A549 (cell line): Measurements from ENCODE around the gene GAREM1. TPM values are rescaled to one million over a fixed set of nuclear protein-coding genes. Genes with fewer than 3 reads are reported as not detected.

Source experiments
- ATAC-seq, 2 experiments: fragments of 200-7000 bp in 1 of 2; fragments of >200 bp in 1 of 2; cut with Nextera tagmentation in 1 of 2; cut with Tn5 transposase in 1 of 2; 3 replicates each; pipeline versions ENCODE4 v1.8.0 to v1.9.1; 2018 to 2020; ENCODE audit warnings: mild to moderate bottlenecking in 1 of 2, moderate library complexity in 1 of 2
- CTCF ChIA-PET: fragments of 300-600 bp; sonication (Branson Sonifier 250); formaldehyde crosslinking; extraction: SDS; loops from one replicate; lab custom pipeline; 2021; ENCODE audit warnings: antibody characterized with exemption, inconsistent platforms; lab: Yijun Ruan, JAX
- POLR2A ChIA-PET: fragments of 350-600 bp; formaldehyde crosslinking; extraction: SDS; loops from one replicate; lab custom pipeline; 2021; ENCODE audit warnings: antibody characterized with exemption, inconsistent platforms; lab: Yijun Ruan, JAX
- DNase-seq, 2 experiments: peaks; one replicate each; pipeline versions ENCODE4 v3.0.0 to v3.0.0-alpha.2; 2011 to 2016; ENCODE audit warnings: low read depth in 1 of 2, low spot score in 1 of 2
- FAIRE-seq: peaks from 2 replicates; lab custom pipeline; 2011; peaks lifted over from hg19 to GRCh38; lab: Jason Lieb, UNC
- H3K27ac ChIP-seq, 2 experiments: fragments of >200 bp; sonication (Bioruptor Twin); formaldehyde crosslinking; 3 replicates each; pipeline ENCODE4 v1.5.1; 2016 to 2017
- H3K4me1 ChIP-seq: fragments of >200 bp; sonication (Bioruptor Twin); formaldehyde crosslinking; 3 replicates; pipeline ENCODE4 v1.6.1; 2016
- H3K4me2 ChIP-seq: fragments of >200 bp; sonication (Bioruptor Twin); formaldehyde crosslinking; 3 replicates; pipeline ENCODE4 v1.6.1; 2016
- H3K4me3 ChIP-seq: fragments of >200 bp; sonication (Bioruptor Twin); formaldehyde crosslinking; 3 replicates; pipeline ENCODE4 v1.5.1; 2016
- H3K9me3 ChIP-seq: fragments of >200 bp; sonication (Bioruptor Twin); formaldehyde crosslinking; 3 replicates; pipeline ENCODE4 v1.6.1; 2016
- CBX8 ChIP-seq: fragments of 200-600 bp; sonication (generic); IDR thresholded peaks from 2 replicates; pipeline ENCODE4 v1.6.1; 2016
- CHD2 ChIP-seq: fragments of 150-350 bp; IDR thresholded peaks from 2 replicates; pipeline ENCODE4 v1.6.1; 2014; ENCODE audit warnings: low read length; ENCODE audit not compliant: partially characterized antibody
- CTCF ChIP-seq: fragments of >200 bp; sonication (Bioruptor Twin); formaldehyde crosslinking; IDR thresholded peaks from 3 replicates; pipeline ENCODE4 v1.5.1; 2016
- EHF ChIP-seq: fragments of 250-450 bp; sonication (Bioruptor Pico); IDR thresholded peaks from 2 replicates; pipeline ENCODE4 v1.5.0; 2020; ENCODE audit warnings: mild to moderate bottlenecking
- EHMT2 ChIP-seq: fragments of 200-600 bp; sonication (generic); IDR thresholded peaks from 2 replicates; pipeline ENCODE4 v1.6.1; 2016; ENCODE audit warnings: antibody characterized with exemption, low read depth, mild to moderate bottlenecking, moderate library complexity
- FOXS1 ChIP-seq: fragments of 250-450 bp; sonication (Bioruptor Pico); IDR thresholded peaks from 2 replicates; pipeline ENCODE4 v1.5.0; 2020; ENCODE audit warnings: mild to moderate bottlenecking, moderate library complexity
- GATA3 ChIP-seq: IDR thresholded peaks from 2 replicates; pipeline ENCODE4 v1.6.1; 2012; ENCODE audit warnings: borderline replicate concordance
- HES2 ChIP-seq: fragments of >200 bp; sonication (Bioruptor Twin); formaldehyde crosslinking; IDR thresholded peaks from 2 replicates; pipeline ENCODE4 v1.6.1; 2016
- MAX ChIP-seq: IDR thresholded peaks from 2 replicates; pipeline ENCODE4 v1.6.1; 2012
- MYC ChIP-seq: IDR thresholded peaks from 2 replicates; pipeline ENCODE4 v1.6.1; 2012; ENCODE audit warnings: mild to moderate bottlenecking, inconsistent platforms, low read length, improper control_type of control experiment, borderline replicate concordance
- NFE2L2 ChIP-seq: fragments of 150-350 bp; conservative IDR thresholded peaks from 2 replicates; pipeline ENCODE4 v1.6.1; 2014; ENCODE audit warnings: low read length
- NPAS2 ChIP-seq: fragments of 250-450 bp; sonication (Bioruptor Pico); IDR thresholded peaks from 2 replicates; pipeline ENCODE4 v1.8.0; 2022; ENCODE audit warnings: mild to moderate bottlenecking, moderate library complexity, borderline replicate concordance
- PBX3 ChIP-seq: IDR thresholded peaks from 2 replicates; pipeline ENCODE4 v1.6.1; 2012
- PHF8 ChIP-seq: fragments of 200-600 bp; sonication (generic); IDR thresholded peaks from 2 replicates; pipeline ENCODE4 v1.6.1; 2016; ENCODE audit warnings: low read depth, mild to moderate bottlenecking, antibody characterized with exemption, moderate library complexity, borderline replicate concordance
- POLR2AphosphoS2 ChIP-seq: conservative IDR thresholded peaks from 2 replicates; pipeline ENCODE4 v1.6.1; 2012; ENCODE audit warnings: low read length, improper control_type of control experiment, inconsistent platforms
- RAD21 ChIP-seq, 2 experiments: fragments of >200 bp in 1 of 2; sonication (Bioruptor Twin) in 1 of 2; formaldehyde crosslinking in 1 of 2; IDR thresholded peaks in 1 of 2; conservative IDR thresholded peaks in 1 of 2; 2 replicates in 1 of 2; 3 replicates in 1 of 2; pipeline ENCODE4 v1.6.1; 2012 to 2018; ENCODE audit warnings: inconsistent platforms in 1 of 2
- RARB ChIP-seq: fragments of 250-450 bp; sonication (Bioruptor Pico); IDR thresholded peaks from 2 replicates; pipeline ENCODE4 v1.8.0; 2021; ENCODE audit warnings: mild to moderate bottlenecking, moderate library complexity
- TFCP2L1 ChIP-seq: fragments of 250-450 bp; sonication (Bioruptor Pico); IDR thresholded peaks from 2 replicates; pipeline ENCODE4 v1.5.0; 2021; ENCODE audit warnings: mild to moderate bottlenecking
- USF2 ChIP-seq: fragments of 450-650 bp; IDR thresholded peaks from 2 replicates; pipeline ENCODE4 v1.6.1; 2014; ENCODE audit warnings: antibody characterized with exemption
- ZC3H11A ChIP-seq: fragments of 450-650 bp; IDR thresholded peaks from 2 replicates; pipeline ENCODE4 v1.6.1; 2014; ENCODE audit warnings: antibody characterized with exemption, mild to moderate bottlenecking
- ZFP36 ChIP-seq: fragments of 450-650 bp; IDR thresholded peaks from 2 replicates; pipeline ENCODE4 v1.6.1; 2014; ENCODE audit warnings: borderline replicate concordance; ENCODE audit not compliant: partially characterized antibody
- WGBS: methylation state at CpG from one replicate; pipeline ENCODE4 v1.1.6; 2017; ENCODE audit errors: missing lambda C conversion rate; 5-methylcytosine and 5-hydroxymethylcytosine counted together
- polyA plus RNA-seq, 4 experiments: library from polyadenylated mRNA; depleted of rRNA in 3 of 4; stranded (reverse); fragments of >200 nt; fragmentation: RNase III in 1 of 4; extraction: RNeasy Plus Mini Kit Qiagen cat#74134 plus additional on column Dnase treatment in 1 of 4; gene quantifications; 2 replicates in 3 of 4; 3 replicates in 1 of 4; pipeline ENCODE4 v1.2.3, GENCODE V29; 2011 to 2017

GAREM1 gene
- polyA plus RNA-seq, 2 of the 4 experiments (the other 2 are of a cell fraction): 1.3 to 5.0 TPM

- no peak for TF ChIP-seq RAD21 (conservative IDR thresholded peaks at IDR 0.05 in 1 of 2, IDR thresholded peaks at IDR 0.05 in 1 of 2)
- TF ChIP-seq GATA3: no peak
- TF ChIP-seq HES2: no peak
- TF ChIP-seq MYC: no peak
- no peak for TF ChIP-seq CHD2
- TF ChIP-seq EHMT2: no peak
- no peak for TF ChIP-seq NPAS2 (CRISPR knock-in tag)
- TF ChIP-seq CBX8: no peak
- TF ChIP-seq FOXS1 (CRISPR knock-in tag): no peak
- no peak for TF ChIP-seq PHF8
- ATAC-seq (no peak), DNase-seq (no peak), FAIRE-seq (no peak)
- WGBS: 64% methylated on average over 3 of the region's 3 CpGs
- peak overlapping the region; percentile 62; the same call in 2 of the 3 replicates for H3K4me2 ChIP-seq
- H3K27ac ChIP-seq: no peak overlapping the region; a peak in 2 of 6 replicates
- CTCF ChIA-PET: interaction anchor here (1.2 to 1.3 kb wide), 2 partner anchors 12 to 97 kb away, joined by 3 to 4 read pairs; partner anchors contain the start of gene GAREM1
- peaks cover 43% of the 10 kb centered on the region for H3K4me1 ChIP-seq
- no peaks in the 10 kb centered on the region for H3K9me3 ChIP-seq
- POLR2A ChIA-PET: no interaction called here
- H3K4me3 ChIP-seq: no peak overlapping the region
Measured at GRCh38 chr18:32373995-32374394, 96.7 kb downstream of the GAREM1 start.

- WGBS: 94% methylated on average over 4 of the region's 4 CpGs
- Histone ChIP-seq H3K4me1 (peaks cover 41% of the 10 kb centered on the region), H3K4me3 (no peak overlapping the region), H3K4me2 (peak overlapping the region; percentile 62; the same call in 2 of the 3 replicates), H3K9me3 (no peaks in the 10 kb centered on the region), H3K27ac (peak overlapping the region; percentile 57 to 60; a peak in 4 of 6 replicates)
- ChIA-PET POLR2A (no interaction called here), CTCF (interaction anchor here (1.3 kb wide), 1 partner anchor 97 kb away, joined by 4 read pairs; the partner anchor contains the start of gene GAREM1)
- DNase-seq: no peak
- ATAC-seq: no peak
- FAIRE-seq: no peak
- TF ChIP-seq RARB (CRISPR knock-in tag): no peak
- no peak for TF ChIP-seq CHD2
- TF ChIP-seq EHF: no peak
- no peak for TF ChIP-seq NFE2L2
- no peak for TF ChIP-seq MAX
- no peak for TF ChIP-seq USF2
- no peak for TF ChIP-seq ZC3H11A
- TF ChIP-seq ZFP36: no peak
- no peak for TF ChIP-seq TFCP2L1 (CRISPR knock-in tag)
- TF ChIP-seq CTCF: no peak
- no peak for TF ChIP-seq POLR2AphosphoS2
- TF ChIP-seq PBX3: no peak
- TF ChIP-seq, all 56 proteins: peak for 0
Measured at GRCh38 chr18:32373505-32373904, 97.2 kb downstream of the GAREM1 start.
